Kasumi-1 (cell line): ENCODE results near the gene KNTC1.
"Not testable (repeated sequence)": the region's sequence is repeated elsewhere in the genome, so short reads cannot be mapped to it uniquely, and the experiment has no call there.

Experiments
- DNase-seq, 2 experiments: peaks; one replicate each; lab custom pipeline; 2025; lab: John Stamatoyannopoulos, UW

KNTC1 gene

DNA sequence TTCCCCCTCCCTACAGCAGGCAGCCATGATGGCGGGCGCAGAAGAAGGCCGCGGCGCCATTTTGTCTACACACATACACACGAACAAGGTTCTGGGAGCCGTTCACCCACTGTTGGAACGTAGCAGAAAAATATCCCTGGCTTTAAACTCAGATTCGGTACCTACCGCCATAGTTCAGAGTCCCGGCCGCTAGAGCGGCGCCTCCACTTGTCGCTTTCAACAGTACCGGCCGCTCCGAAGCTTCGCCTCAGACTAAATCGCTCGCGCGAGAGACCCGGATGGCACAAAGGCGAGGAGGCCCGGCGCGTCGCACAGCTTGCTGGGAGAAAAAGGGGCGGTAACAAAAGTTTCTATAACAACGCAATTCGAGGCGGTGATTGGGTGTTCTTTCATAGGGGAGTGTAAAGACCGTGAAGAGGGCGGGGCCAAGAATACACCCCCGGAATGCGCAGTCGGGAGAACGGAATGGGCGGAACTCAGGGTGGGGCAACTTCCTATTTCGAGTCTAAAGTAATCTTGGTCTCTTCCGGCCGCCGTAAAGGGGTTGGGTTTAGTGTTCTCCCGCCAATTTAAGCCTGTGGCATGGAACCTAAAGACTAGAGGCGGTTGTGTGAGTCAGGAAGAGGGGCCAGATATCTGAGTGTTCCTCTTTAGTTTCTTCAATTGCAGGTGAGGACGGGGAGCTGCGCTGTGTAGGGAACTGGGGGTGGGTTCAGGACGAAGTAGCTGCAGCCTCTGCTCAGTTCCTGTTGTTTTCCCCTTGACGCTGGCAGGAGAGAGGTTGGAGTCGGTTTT, at the start of gene KNTC1, which contains the start of gene RSRC2:
KNTC1 (plus strand) TSS at position 567 of the 795 bp plus-strand sequence. CDS start 2,815 bp downstream, outside the sequence.
RSRC2 (minus strand) TSS at position 254 of the 795 bp plus-strand sequence; CDS start at position 171, 83 bp downstream.
- DNase-seq = peak; percentile 100

DNA sequence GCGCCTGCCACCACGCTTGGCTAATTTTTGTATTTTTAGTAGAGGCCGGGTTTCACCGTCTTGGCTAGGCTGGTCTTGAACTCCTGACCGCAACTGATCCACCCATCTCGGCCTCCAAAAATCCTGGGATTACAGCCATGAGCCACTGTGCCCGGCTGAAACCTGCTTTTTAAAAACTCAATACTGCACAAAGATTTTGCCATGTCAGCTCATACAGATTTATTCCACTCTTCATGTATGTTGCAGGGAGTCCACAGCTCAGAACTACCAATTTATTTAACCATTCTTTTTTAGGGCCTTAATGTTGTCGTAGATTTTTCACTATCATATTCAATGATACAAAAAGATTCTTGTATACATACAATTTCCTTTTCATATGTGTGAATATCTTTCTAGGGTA, 46.3 kb upstream of the KNTC1 start:
- DNase-seq = no peak

DNA sequence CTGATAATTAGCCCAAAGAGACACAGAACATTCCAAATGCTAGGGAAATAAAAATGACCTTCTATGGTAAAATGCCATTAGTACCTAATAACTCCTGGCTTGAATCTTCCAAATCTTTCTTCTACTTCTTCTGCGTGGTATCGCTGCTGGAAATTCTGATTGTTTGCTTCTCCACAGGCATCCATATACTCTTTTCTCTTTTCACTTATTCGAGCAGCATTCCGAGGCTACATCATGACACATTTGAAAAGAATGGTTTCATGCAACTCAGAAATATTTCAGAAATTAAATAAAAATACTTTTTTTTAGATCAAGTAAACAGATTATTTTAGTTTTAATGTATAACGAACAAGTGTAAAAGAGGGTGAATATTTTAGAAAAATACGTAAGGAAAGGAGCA, 45.2 kb upstream of the KNTC1 start:
- DNase-seq = no peak

DNA sequence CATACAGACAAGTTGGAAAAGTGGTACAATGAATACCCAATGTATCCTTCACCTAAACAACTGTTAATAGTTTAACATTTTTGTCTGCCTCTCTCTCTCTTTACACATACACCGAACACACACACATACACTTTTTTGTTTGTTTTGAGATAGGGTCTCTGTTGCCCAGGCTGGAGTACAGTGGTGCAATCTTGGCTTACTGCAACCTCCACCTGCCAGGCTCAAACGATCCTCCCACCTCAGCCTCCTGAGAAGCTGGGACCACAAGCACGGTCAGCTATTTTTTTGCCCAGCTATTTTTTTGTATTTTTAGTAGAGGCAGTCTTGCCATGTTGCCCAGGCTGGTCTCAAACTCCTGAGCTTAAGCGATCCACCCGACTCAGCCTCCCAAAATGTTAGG, 43.1 kb upstream of the KNTC1 start:
- DNase-seq = no peak

- DNase-seq = not testable (repeated sequence)
Observed at GRCh38 chr12:122484385-122484784, 42.7 kb upstream of the KNTC1 start.

DNA sequence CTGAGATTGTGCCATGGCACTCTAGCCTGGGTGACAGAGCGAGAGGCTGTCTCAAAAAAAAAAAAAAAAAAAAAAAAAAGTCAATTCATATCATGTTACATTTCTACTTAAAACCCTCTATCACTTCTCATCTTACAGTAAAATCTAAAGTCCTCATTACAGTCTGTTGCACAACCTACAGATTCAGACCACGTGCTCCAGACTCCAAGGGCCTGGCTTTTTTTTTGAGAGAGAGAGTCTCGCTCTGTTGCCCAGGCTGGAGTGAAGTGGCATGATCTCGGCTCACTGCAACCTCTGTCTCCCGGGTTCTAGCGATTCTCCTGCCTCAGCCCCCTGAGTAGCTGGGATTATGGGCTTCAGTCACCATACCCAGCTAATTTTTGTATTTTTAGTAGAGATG, 40.7 kb upstream of the KNTC1 start:
- DNase-seq = not testable (repeated sequence)

DNA sequence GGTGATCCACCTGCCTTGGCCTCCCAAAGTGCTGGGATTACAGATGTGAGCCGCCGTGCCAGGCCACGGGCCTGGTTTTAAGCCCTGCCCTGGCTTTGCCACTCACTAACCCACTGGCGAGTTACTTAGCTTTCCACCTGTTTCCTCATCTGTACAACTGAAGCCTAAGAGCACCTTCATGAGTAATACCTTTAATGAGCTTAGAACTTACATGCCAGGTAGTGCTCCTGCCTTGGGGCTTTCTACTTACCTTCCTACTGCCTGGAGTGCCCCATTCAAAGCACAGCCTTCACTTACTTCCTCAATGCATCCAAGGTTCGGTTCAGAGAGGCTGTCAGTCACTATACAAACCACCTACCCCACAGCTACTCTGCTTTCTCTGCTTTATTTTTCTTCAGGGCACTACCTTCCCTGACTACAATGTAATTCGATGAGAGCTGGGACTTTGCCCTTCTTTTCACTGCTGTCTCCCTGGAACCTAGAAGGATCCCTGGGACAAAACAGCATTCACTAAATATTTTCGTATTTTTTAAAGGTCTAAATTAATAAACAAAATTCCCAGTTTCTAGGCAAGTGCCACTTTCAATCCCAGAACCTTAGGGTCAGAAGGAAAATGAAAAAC, 40.1 kb upstream of the KNTC1 start:
- no peak for DNase-seq

DNA sequence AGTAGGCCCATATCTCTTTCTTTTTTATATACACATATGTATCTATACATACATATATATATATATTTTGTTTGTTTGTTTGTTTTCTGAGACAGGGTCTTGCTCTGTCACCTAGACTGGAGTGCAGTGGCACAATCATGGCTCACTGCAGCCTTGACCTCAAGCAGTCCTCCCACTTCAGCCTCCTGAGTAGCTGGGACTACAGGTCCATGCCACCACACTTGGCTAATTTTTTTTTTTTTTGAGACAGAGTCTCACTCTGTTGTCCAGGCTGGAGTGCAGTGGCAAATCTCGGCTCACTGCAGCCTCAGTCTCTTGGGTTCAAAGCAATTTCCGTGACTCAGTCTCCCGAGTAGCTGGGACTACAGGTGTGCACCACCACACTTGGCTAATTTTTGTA, 39.2 kb upstream of the KNTC1 start:
- not testable (repeated sequence) for DNase-seq

DNA sequence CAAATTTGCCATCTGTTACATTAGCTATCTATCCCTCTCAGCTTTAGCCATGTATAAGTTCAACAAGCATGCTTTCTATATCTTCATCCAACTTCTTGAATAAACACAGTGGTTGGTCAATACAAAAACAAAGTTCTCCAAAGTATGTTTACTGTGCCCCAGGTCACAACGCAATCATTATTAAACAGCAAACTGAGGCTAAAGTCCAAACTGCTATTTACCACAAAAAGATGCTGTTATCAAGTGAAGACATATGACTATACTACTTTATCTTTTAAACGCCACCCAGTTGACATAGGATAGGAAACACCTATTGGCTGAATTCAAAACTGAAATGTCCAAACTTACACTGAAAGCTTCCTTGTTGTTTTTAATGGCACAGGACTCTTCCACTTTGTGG, 38.0 kb upstream of the KNTC1 start:
- no peak for DNase-seq

DNA sequence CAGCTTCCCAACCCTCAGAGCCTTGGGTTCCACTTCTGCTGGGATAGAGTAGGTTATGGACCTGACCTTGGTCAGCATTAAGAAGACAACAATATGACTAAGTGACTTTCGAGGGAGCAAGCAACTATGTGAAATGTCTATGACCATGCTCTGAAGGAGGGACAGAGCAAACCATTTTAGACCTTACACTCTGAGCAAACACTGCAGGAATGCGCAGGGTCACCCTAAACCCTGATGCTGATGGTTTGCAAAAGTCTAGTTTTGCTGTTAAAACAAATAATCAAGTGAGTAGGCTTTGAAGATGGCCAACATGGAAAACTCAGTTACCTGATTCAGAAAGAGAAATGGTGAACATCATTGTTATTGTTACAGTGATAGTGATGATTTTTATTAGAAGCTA, 35.1 kb upstream of the KNTC1 start:
- no peak for DNase-seq

GRCh38 chr12:122493222-122493621, 33.8 kb upstream of the KNTC1 start:
- peak in 1 of 2 experiments; percentile 10 for DNase-seq

- DNase-seq = no peak
Observed at GRCh38 chr12:122495258-122495657, 31.8 kb upstream of the KNTC1 start.

GRCh38 chr12:122499991-122500684, 26.9 kb upstream of the KNTC1 start:
- DNase-seq = peak; percentile 50 to 67

- peak; percentile 100 for DNase-seq
Observed at GRCh38 chr12:122500685-122501488, 26.2 kb upstream of the KNTC1 start, which contains the start of gene ZCCHC8. ZCCHC8 (minus strand) TSS chr12:122500932; CDS start chr12:122500840, 92 bp downstream.

DNA sequence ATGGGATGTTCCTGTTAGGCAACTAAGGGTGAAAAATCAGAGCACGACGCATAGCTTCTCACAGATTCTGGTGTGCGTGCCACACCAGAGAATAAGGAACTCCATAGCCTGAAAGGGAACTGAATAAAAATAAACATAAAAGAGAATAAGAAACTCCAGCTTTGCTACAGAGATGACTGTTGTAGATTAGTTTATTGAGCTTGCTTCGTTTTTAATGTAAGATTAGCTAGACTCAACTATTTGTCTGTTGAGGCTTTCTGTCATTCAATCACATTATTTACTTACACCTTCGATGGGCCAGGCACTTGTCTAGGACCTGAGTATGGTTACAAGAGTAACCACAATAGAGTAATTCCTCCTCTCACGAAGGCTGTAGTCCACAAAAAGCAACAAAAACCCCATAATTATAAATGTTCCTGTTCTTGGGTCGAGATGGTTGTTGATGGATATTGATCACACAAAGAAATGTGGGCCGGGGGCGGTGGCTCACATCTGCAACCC, 25.5 kb upstream of the KNTC1 start:
- DNase-seq = peak in 1 of 2 experiments; percentile 44

GRCh38 chr12:122503147-122503751, 23.8 kb upstream of the KNTC1 start:
- no peak for DNase-seq

DNA sequence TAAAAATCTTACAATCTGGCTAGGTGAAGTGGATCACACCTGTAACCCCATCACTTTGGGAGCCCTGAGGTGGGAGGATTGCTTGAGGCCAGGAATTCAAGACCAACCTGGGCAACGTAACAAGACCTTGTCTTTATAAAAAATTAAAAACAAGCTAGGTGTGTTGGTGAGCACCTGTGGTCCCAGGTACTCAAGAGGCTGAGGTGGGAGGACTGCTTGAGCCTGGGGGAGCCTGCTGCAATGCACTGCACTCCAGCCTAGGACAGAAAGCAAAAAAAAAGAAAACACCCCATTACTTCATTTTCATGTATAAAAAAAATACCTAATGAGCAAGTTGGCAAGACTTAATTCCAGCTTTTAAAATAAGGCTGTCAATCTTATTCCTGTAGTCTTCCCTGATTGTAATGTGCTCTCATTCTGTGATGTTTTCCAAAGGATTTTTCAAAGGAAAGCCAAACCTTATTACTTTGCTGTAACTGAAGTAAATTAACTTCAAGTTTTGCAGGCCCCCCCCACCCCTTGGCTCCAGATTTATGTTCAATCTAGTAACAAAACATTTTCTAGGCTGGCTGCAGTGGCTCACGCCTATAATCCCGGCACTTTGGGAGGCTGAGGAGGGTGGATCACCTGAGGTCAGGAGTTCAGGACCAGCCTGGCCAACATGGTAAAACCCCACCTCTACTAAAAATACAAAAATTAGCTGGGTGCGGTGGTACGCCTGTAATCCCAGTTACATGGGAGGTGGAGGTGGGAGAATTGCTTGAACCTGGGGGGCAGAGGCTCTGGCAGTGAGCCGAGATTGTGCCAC, 23.1 kb upstream of the KNTC1 start:
- no peak for DNase-seq

GRCh38 chr12:122505419-122506051, 21.5 kb upstream of the KNTC1 start:
- no peak for DNase-seq

- DNase-seq = no peak
Observed at GRCh38 chr12:122506393-122506938, 20.6 kb upstream of the KNTC1 start.
